HEK293T (cell line): Measurements from ENCODE around the gene CYP20A1.
"Not testable (repeated sequence)": the region's sequence is repeated elsewhere in the genome, so short reads cannot be mapped to it uniquely, and the experiment has no call there.

Source experiments
- CTCF ChIA-PET: fragments of 350-600 bp; formaldehyde crosslinking; extraction: SDS; loops from one replicate; lab custom pipeline; 2021; ENCODE audit warnings: antibody characterized with exemption, inconsistent platforms; lab: Yijun Ruan, JAX
- POLR2A ChIA-PET: fragments of 350-600 bp; formaldehyde crosslinking; extraction: SDS; loops from one replicate; lab custom pipeline; 2020; ENCODE audit warnings: antibody characterized with exemption, inconsistent platforms; lab: Yijun Ruan, JAX
- DNase-seq: peaks from one replicate; pipeline ENCODE4 v3.0.0; 2012; ENCODE audit warnings: mixed read lengths; ENCODE audit errors: extremely low spot score
- ARNT ChIP-seq: fragments of 450-650 bp; IDR thresholded peaks from 2 replicates; pipeline ENCODE4 v1.6.1; 2017; ENCODE audit warnings: mild to moderate bottlenecking
- BHLHE40 ChIP-seq: fragments of 450-650 bp; IDR thresholded peaks from 2 replicates; pipeline ENCODE4 v1.6.1; 2016; ENCODE audit warnings: mild to moderate bottlenecking, moderate library complexity, borderline replicate concordance
- CTBP1 ChIP-seq: fragments of 450-650 bp; IDR thresholded peaks from 2 replicates; pipeline ENCODE4 v1.6.1; 2016; ENCODE audit warnings: borderline replicate concordance
- ELF4 ChIP-seq: fragments of 450-650 bp; IDR thresholded peaks from 2 replicates; pipeline ENCODE4 v1.6.1; 2017; ENCODE audit warnings: antibody characterized with exemption
- FOXA1 ChIP-seq: fragments of 450-650 bp; IDR thresholded peaks from 2 replicates; pipeline ENCODE4 v1.6.1; 2016; ENCODE audit warnings: mild to moderate bottlenecking
- FOXK2 ChIP-seq: fragments of 450-650 bp; IDR thresholded peaks from 2 replicates; pipeline ENCODE4 v1.6.1; 2016; ENCODE audit warnings: mild to moderate bottlenecking
- FOXM1 ChIP-seq: fragments of 450-650 bp; IDR thresholded peaks from 2 replicates; pipeline ENCODE4 v1.6.1; 2017; ENCODE audit warnings: mild to moderate bottlenecking, borderline replicate concordance
- HDGF ChIP-seq: fragments of 450-650 bp; IDR thresholded peaks from 2 replicates; pipeline ENCODE4 v1.6.1; 2017; ENCODE audit warnings: antibody characterized with exemption, borderline replicate concordance
- L3MBTL2 ChIP-seq: fragments of 450-650 bp; conservative IDR thresholded peaks from 2 replicates; pipeline ENCODE4 v1.6.1; 2016; ENCODE audit warnings: mild to moderate bottlenecking
- LEF1 ChIP-seq: fragments of 450-650 bp; IDR thresholded peaks from 2 replicates; pipeline ENCODE4 v1.6.1; 2017; ENCODE audit warnings: mild to moderate bottlenecking, borderline replicate concordance
- NFRKB ChIP-seq: fragments of 450-650 bp; IDR thresholded peaks from 2 replicates; pipeline ENCODE4 v1.6.1; 2016; ENCODE audit warnings: mild to moderate bottlenecking, moderate library complexity
- PKNOX1 ChIP-seq: fragments of 450-650 bp; IDR thresholded peaks from 2 replicates; pipeline ENCODE4 v1.6.1; 2016
- SP1 ChIP-seq: fragments of 450-650 bp; IDR thresholded peaks from 2 replicates; pipeline ENCODE4 v1.6.1; 2017
- SUZ12 ChIP-seq: fragments of 450-650 bp; IDR thresholded peaks from 2 replicates; pipeline ENCODE4 v1.6.1; 2016; ENCODE audit warnings: mild to moderate bottlenecking
- TARDBP ChIP-seq: fragments of 450-650 bp; IDR thresholded peaks from 2 replicates; pipeline ENCODE4 v1.6.1; 2016
- ZNF384 ChIP-seq: fragments of 450-650 bp; IDR thresholded peaks from 2 replicates; pipeline ENCODE4 v1.6.1; 2016

Gene CYP20A1

DNA sequence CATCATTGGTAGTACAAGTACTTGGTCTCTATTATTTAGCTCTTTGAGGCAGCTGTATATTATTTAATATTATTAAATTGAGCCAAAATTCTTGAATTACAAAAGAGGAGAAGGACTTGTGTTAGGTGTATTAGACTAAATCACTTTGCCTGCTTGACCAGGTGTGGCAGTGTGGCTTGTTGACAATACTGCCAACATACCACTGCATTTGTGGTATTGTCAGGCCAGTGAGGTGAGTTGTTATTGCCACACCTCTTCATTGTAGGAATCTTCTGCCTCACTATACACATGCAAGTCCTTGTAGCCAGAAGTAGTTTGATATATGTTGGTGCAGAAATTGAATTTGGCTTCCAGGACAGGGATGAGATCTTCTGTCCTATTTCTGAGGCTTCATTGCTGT, 40.5 kb downstream of the CYP20A1 start:
- ChIA-PET CTCF (no interaction called here), POLR2A (no interaction called here)
- no peak for TF ChIP-seq FOXK2
- no peak for DNase-seq

DNA sequence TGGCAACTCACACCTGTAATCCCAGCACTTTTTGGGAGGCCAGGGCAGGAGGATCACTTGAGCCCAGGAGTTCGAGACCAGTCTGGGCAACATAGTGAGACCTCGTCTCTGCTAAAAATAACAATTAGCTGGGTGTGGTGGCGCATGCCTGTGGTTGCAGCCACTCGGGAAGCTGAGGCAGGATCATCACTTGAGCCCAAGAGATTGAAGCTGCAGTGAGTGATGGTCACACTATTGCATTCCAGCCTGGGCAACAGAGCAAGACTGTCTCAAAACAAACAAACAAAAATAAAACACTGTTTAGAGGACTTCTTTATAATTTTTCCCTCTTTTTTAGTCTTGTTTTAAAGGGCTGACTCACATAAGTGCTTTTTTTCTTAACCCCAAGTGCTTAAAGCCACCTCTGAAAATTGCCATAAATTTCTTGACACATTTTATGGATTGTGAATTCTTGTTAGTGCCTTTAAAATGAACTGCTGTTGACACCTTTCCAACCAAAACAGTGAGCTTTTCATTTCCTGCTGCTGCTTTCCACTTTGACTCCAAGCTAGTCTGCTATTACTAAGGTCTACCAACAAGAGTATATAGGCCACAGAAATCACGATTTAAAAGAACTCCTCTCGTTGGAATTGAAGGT, 41.7 kb downstream of the CYP20A1 start:
- CTCF ChIA-PET, result no interaction called here
- no peak for DNase-seq
- no peak for TF ChIP-seq ZNF384
- POLR2A ChIA-PET, result interaction anchor here (1.1 kb wide), 1 partner anchor 41 kb away, joined by 3 read pairs; the partner anchor contains the start of gene CYP20A1

DNA sequence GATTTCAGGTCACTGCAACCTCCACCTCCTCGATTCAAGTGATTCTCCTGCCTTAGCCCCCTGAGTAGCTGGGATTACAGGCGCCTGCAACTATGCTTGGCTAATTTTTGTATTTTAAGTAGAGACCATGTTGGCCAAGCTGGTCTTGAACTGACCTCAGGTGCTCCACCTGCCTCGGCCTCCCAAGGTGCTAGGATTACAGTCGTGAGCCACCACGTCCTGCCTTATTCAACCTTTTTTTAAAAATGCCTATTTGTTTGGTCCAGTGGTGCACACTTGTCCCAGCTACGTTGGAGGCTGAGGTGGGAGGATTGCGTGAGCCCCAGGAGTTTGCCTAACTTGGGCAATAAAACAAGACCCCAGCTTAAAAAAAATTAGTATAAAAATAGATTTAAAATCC, 43.3 kb downstream of the CYP20A1 start:
- POLR2A ChIA-PET, result no interaction called here
- DNase-seq, result no peak
- TF ChIP-seq ZNF384 (no peak), NFRKB (no peak), ELF4 (no peak), SUZ12 (no peak), FOXK2 (no peak), SP1 (no peak), FOXM1 (no peak), PKNOX1 (no peak), L3MBTL2 (no peak)
- CTCF ChIA-PET, result no interaction called here

DNA sequence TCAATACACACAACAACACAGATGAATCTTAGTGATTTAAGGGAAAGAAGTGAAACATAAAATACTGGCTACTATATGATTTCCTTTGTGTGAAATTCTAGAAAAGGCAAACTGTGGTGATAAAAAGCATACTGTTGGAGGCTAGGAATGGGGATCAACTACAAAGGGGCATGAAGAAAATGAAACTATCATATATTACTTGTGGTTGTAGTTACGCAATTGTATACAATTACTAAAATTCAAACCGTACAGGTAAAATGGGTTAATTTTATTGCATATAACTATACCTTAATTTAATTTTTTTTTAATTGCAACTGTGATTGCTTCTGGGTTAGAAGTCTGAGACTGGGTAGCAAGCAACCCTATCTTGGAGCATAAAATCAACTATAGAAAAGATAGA, 47.7 kb downstream of the CYP20A1 start:
- ChIA-PET CTCF (no interaction called here), POLR2A (no interaction called here)
- TF ChIP-seq SP1 (no peak), CTBP1 (no peak)
- DNase-seq, result no peak

GRCh38 chr2:203301667-203302066, 62.8 kb downstream of the CYP20A1 start:
- POLR2A ChIA-PET, result no interaction called here
- TF ChIP-seq NFRKB (no peak), FOXK2 (no peak)
- CTCF ChIA-PET, result no interaction called here

DNA sequence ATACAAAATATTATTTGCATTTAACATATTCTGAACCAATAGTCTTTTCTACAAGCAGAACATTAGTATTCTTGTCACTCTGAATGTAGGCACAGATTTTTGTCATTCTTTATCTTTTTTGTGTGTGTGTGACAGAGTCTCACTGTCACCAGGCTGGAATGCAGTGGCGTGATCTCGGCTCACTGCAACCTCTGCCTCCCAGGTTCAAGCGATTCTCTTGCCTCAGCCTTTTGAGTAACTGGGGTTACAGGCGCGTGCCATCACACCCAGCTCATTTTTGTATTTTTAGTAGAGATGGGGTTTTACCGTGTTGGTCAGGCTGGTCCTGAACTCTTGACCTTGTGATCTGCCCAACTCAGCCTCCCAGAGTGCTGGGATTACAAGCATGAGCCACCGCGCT, 63.8 kb downstream of the CYP20A1 start:
- DNase-seq, POLR2A ChIA-PET, CTCF ChIA-PET: not testable (repeated sequence)

More at GRCh38 chr2:203301667-203302066, 62.8 kb downstream of the CYP20A1 start:
- DNase-seq, result no peak

GRCh38 chr2:203310688-203311436, 72.0 kb downstream of the CYP20A1 start:
- CTCF ChIA-PET, result no interaction called here
- no peak for DNase-seq
- no peak for TF ChIP-seq ZNF384
- no peak for TF ChIP-seq PKNOX1
- no peak for TF ChIP-seq FOXM1
- no peak for TF ChIP-seq BHLHE40
- TF ChIP-seq ARNT, result no peak
- TF ChIP-seq CTBP1, result no peak
- TF ChIP-seq ELF4, result no peak
- no peak for TF ChIP-seq FOXA1
- TF ChIP-seq NFRKB, result no peak
- no peak for TF ChIP-seq HDGF
- no peak for TF ChIP-seq LEF1
- POLR2A ChIA-PET, result no interaction called here

- DNase-seq, result no peak
- ChIA-PET POLR2A (interaction anchor here (1.0 kb wide), 1 partner anchor 39 kb away, joined by 4 read pairs; no protein-coding TSS in a partner anchor), CTCF (no interaction called here)
- no peak for TF ChIP-seq L3MBTL2
- no peak for TF ChIP-seq CTBP1
- TF ChIP-seq ARNT, result no peak
- TF ChIP-seq FOXM1, result no peak
- TF ChIP-seq SP1, result no peak
- TF ChIP-seq FOXA1, result no peak
- TF ChIP-seq ZNF384, result no peak
- TF ChIP-seq LEF1, result no peak
- no peak for TF ChIP-seq BHLHE40
- no peak for TF ChIP-seq NFRKB
- no peak for TF ChIP-seq SUZ12
- TF ChIP-seq HDGF, result no peak
- no peak for TF ChIP-seq ELF4
- TF ChIP-seq TARDBP, result no peak
- no peak for TF ChIP-seq PKNOX1
- no peak for TF ChIP-seq FOXK2
Observed at GRCh38 chr2:203326356-203326755, 87.5 kb downstream of the CYP20A1 start.
